WTC11 (cell line): Measurements from ENCODE around the gene PDPN.

Experiments used
- AFF4 ChIP-seq: sonication (generic); formaldehyde crosslinking; IDR thresholded peaks from 2 replicates; pipeline ENCODE4 v1.8.1; 2023; ENCODE audit warnings: mild to moderate bottlenecking, missing genetic modification reagents, borderline replicate concordance
- ATF3 ChIP-seq: sonication (generic); formaldehyde crosslinking; conservative IDR thresholded peaks from 2 replicates; pipeline ENCODE4 v1.8.1; 2022; ENCODE audit warnings: mild to moderate bottlenecking, missing genetic modification reagents
- CTCF ChIP-seq: fragments of 200-600 bp; IDR thresholded peaks from 2 replicates; pipeline ENCODE4 v1.8.0; 2022; ENCODE audit warnings: antibody characterized with exemption
- E2F1 ChIP-seq: sonication (generic); formaldehyde crosslinking; IDR thresholded peaks from 2 replicates; pipeline ENCODE4 v1.8.0; 2022; ENCODE audit warnings: mild to moderate bottlenecking, missing genetic modification reagents
- E2F5 ChIP-seq: sonication (generic); formaldehyde crosslinking; IDR thresholded peaks from 2 replicates; pipeline ENCODE4 v1.8.1; 2022; ENCODE audit warnings: mild to moderate bottlenecking, moderate library complexity, missing genetic modification reagents
- FOXJ3 ChIP-seq: sonication (generic); formaldehyde crosslinking; IDR thresholded peaks from 2 replicates; pipeline ENCODE4 v1.9.0; 2021; ENCODE audit warnings: missing genetic modification reagents, mild to moderate bottlenecking, borderline replicate concordance
- GTF2I ChIP-seq: fragments of 250-450 bp; sonication (Bioruptor Pico); conservative IDR thresholded peaks from 2 replicates; pipeline ENCODE4 v1.4.0; 2021; ENCODE audit warnings: mild to moderate bottlenecking
- MAX ChIP-seq: sonication (generic); formaldehyde crosslinking; IDR thresholded peaks from 2 replicates; pipeline ENCODE4 v1.8.0; 2022; ENCODE audit warnings: mild to moderate bottlenecking, missing genetic modification reagents
- MXD4 ChIP-seq: fragments of 250-450 bp; sonication (Bioruptor Pico); IDR thresholded peaks from 2 replicates; pipeline ENCODE4 v1.8.0; 2021; ENCODE audit warnings: mild to moderate bottlenecking, moderate library complexity, borderline replicate concordance
- NR1H2 ChIP-seq: sonication (generic); formaldehyde crosslinking; IDR thresholded peaks from 2 replicates; pipeline ENCODE4 v1.9.0; 2021; ENCODE audit warnings: mild to moderate bottlenecking, moderate library complexity, missing genetic modification reagents
- ZNF263 ChIP-seq: sonication (generic); formaldehyde crosslinking; IDR thresholded peaks from 2 replicates; pipeline ENCODE4 v1.8.1; 2022; ENCODE audit warnings: low read depth, mild to moderate bottlenecking, moderate library complexity, missing genetic modification reagents
- ZNF416 ChIP-seq: fragments of 250-450 bp; sonication (Bioruptor Pico); IDR thresholded peaks from 2 replicates; pipeline ENCODE4 v1.9.0; 2021; ENCODE audit warnings: mild to moderate bottlenecking, inconsistent platforms

GRCh38 chr1:13564073-13564472, 19.6 kb upstream of the PDPN start:
- TF ChIP-seq CTCF (no peak), ATF3 (CRISPR knock-in tag) (no peak), NR1H2 (no peak), MAX (CRISPR knock-in tag) (no peak), E2F5 (CRISPR knock-in tag) (no peak), AFF4 (CRISPR knock-in tag) (no peak), MXD4 (no peak), FOXJ3 (CRISPR knock-in tag) (no peak), ZNF416 (CRISPR knock-in tag) (no peak), ZNF263 (CRISPR knock-in tag) (no peak), E2F1 (CRISPR knock-in tag) (no peak), GTF2I (CRISPR knock-in tag) (no peak)
